ENCODE data around the gene B9D1. TPM values are rescaled to one million over a fixed set of nuclear protein-coding genes. Genes with fewer than 3 reads are reported as not detected.

Gene B9D1
- total RNA-seq, 1 experiment from 2014 or later, result 48.0 TPM

DNA sequence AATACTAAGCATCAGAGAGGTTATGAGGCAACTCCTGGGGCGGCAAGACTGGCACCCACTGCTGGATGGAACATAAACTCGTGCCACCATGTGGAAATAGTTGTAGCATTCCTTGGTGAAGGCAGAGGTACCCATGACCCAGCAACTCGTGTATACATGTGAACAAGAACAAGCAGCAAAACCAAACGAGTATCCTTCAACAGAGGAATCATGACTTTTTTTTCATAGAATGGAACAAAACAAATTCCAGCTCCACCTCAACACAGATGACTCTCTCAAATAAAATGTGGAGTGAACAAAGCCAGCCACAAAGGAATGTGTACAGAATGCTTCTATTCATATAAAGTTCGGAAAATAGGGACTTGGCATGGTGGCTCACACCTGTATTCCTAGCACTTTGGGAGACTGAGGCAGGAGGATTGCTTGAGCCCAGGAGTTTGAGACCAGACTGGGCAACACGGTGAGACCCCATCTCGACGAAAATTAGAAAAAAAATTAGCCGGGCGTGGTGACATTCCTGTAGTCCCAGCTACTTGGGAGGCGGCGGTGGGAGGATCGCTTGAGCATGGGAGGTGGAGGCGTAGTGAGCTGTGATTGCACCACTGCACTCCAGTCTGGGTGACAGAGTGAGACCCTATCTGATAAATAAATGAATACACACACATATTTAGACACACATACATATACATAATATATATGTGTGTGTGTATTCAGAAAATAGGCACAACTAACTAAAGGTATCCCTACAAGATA lies 35.3 kb downstream of the B9D1 start:
- no peaks in the 10 kb centered on the region for H3K79me2 ChIP-seq (ENCODE audit: low read length)
- peak overlapping the region; percentile 12 for H3K4me2 ChIP-seq (ENCODE audit: low read length)
- 0 out of 2 replicates have a peak, but pooled peaks cover 9% of the 10 kb centered on the region for H3K9me3 ChIP-seq (ENCODE audit: low read length)
- ATAC-seq, result peak; percentile 84
- no peaks in the 10 kb centered on the region for H3K27me3 ChIP-seq (ENCODE audit: low read length)
- H2AFZ ChIP-seq (ENCODE audit: low read length), result no peak overlapping the region
- POLR2A ChIA-PET (ENCODE audit: unreplicated experiment), result no interaction called here
- no peaks in the 10 kb centered on the region for H3F3A ChIP-seq (ENCODE audit: low read length, unreplicated experiment)
- peaks cover 20% of the 10 kb centered on the region for H3K4me1 ChIP-seq (ENCODE audit: insufficient read depth, low read length)
- CTCF ChIA-PET, result interaction anchor here (0.7 kb wide), 1 partner anchor 27 kb away, joined by 6 read pairs; no protein-coding TSS in a partner anchor
- no peaks in the 10 kb centered on the region for H4K20me1 ChIP-seq (ENCODE audit: low read length)
- TF ChIP-seq EZH2phosphoT487 (IDR thresholded peaks at IDR 0.05; ENCODE audit: borderline replicate concordance, low read length) (no peak), EZH2 (IDR thresholded peaks at IDR 0.05; ENCODE audit: low read length, unreplicated experiment) (no peak)
- TF ChIP-seq, protein P1, sequence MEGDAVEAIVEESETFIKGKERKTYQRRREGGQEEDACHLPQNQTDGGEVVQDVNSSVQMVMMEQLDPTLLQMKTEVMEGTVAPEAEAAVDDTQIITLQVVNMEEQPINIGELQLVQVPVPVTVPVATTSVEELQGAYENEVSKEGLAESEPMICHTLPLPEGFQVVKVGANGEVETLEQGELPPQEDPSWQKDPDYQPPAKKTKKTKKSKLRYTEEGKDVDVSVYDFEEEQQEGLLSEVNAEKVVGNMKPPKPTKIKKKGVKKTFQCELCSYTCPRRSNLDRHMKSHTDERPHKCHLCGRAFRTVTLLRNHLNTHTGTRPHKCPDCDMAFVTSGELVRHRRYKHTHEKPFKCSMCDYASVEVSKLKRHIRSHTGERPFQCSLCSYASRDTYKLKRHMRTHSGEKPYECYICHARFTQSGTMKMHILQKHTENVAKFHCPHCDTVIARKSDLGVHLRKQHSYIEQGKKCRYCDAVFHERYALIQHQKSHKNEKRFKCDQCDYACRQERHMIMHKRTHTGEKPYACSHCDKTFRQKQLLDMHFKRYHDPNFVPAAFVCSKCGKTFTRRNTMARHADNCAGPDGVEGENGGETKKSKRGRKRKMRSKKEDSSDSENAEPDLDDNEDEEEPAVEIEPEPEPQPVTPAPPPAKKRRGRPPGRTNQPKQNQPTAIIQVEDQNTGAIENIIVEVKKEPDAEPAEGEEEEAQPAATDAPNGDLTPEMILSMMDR (conservative IDR thresholded peaks at IDR 0.05; ENCODE audit: low read depth, low read length), result no peak; the same call in 1 of the 2 replicates
- H3K9me2 ChIP-seq (replicated peaks; ENCODE audit: low read length), result no peaks in the 10 kb centered on the region
- intact Hi-C loops (cut with micrococcal nuclease), result no loop called here
- H3K36me3 ChIP-seq (ENCODE audit: low read depth, low read length), result peaks cover 16% of the 10 kb centered on the region
- peak; percentile 87 for DNase-seq
- H3K4me3 ChIP-seq (ENCODE audit: low read length), result no peak overlapping the region
- H3K27ac ChIP-seq (ENCODE audit: low read length), result peak overlapping the region; percentile 27
- no peak overlapping the region for H3K9ac ChIP-seq (ENCODE audit: low read length)
- no TSS peak for BruUV-seq (replicated peaks)

DNA sequence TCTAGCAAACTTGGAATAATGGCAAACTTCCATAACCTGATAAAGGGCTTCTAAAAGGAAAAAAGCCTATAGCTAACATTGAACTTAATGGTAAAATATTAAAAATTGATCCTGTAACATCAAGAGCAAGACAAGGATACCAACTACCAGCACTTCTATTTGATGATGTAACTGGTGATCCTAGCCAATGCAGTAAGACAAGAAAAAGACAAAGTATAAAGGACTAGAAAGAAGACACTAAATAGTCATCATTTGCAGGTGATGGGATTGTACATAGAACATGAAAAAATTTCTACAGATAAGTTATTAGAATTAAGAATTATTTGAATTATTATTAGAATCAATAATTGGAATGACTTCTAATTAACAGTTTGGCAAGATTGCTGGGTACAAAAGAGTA lies 37.0 kb downstream of the B9D1 start:
- H3K9me3 ChIP-seq (ENCODE audit: low read length), result 0 out of 2 replicates have a peak, but pooled peaks cover 9% of the 10 kb centered on the region
- no TSS peak for BruUV-seq (replicated peaks)
- no peak overlapping the region for H3K4me3 ChIP-seq (ENCODE audit: low read length)
- DNase-seq, result no peak
- CTCF ChIA-PET, result no interaction called here
- H3K27ac ChIP-seq (ENCODE audit: low read length), result no peak overlapping the region
- no peaks in the 10 kb centered on the region for H4K20me1 ChIP-seq (ENCODE audit: low read length)
- peaks cover 23% of the 10 kb centered on the region for H3K36me3 ChIP-seq (ENCODE audit: low read depth, low read length)
- H3K9me2 ChIP-seq (replicated peaks; ENCODE audit: low read length), result no peaks in the 10 kb centered on the region
- POLR2A ChIA-PET (ENCODE audit: unreplicated experiment), result no interaction called here
- intact Hi-C loops (cut with micrococcal nuclease), result no loop called here
- no peak for ATAC-seq
- no peaks in the 10 kb centered on the region for H3K79me2 ChIP-seq (ENCODE audit: low read length)
- no peak overlapping the region for H3K4me2 ChIP-seq (ENCODE audit: low read length)
- TF ChIP-seq EZH2phosphoT487 (IDR thresholded peaks at IDR 0.05; ENCODE audit: borderline replicate concordance, low read length) (no peak), EZH2 (IDR thresholded peaks at IDR 0.05; ENCODE audit: low read length, unreplicated experiment) (no peak)
- TF ChIP-seq, protein P1 (conservative IDR thresholded peaks at IDR 0.05; ENCODE audit: low read depth, low read length), result no peak
- H3K27me3 ChIP-seq (ENCODE audit: low read length), result no peaks in the 10 kb centered on the region
- no peak overlapping the region for H3K9ac ChIP-seq (ENCODE audit: low read length)
- H2AFZ ChIP-seq (ENCODE audit: low read length), result no peak overlapping the region
- H3F3A ChIP-seq (ENCODE audit: low read length, unreplicated experiment), result no peaks in the 10 kb centered on the region
- H3K4me1 ChIP-seq (ENCODE audit: insufficient read depth, low read length), result peaks cover 20% of the 10 kb centered on the region

- Histone ChIP-seq H3F3A (ENCODE audit: low read length, unreplicated experiment) (no peaks in the 10 kb centered on the region), H3K4me3 (ENCODE audit: low read length) (no peak overlapping the region), H3K79me2 (ENCODE audit: low read length) (no peaks in the 10 kb centered on the region), H3K9me3 (ENCODE audit: low read length) (0 out of 2 replicates have a peak, but pooled peaks cover 9% of the 10 kb centered on the region), H3K9ac (ENCODE audit: low read length) (no peak overlapping the region), H3K27me3 (ENCODE audit: low read length) (no peaks in the 10 kb centered on the region), H3K9me2 (replicated peaks; ENCODE audit: low read length) (no peaks in the 10 kb centered on the region), H3K4me2 (ENCODE audit: low read length) (no peak overlapping the region), H3K36me3 (ENCODE audit: low read depth, low read length) (peaks cover 25% of the 10 kb centered on the region), H3K4me1 (ENCODE audit: insufficient read depth, low read length) (peaks cover 20% of the 10 kb centered on the region), H2AFZ (ENCODE audit: low read length) (no peak overlapping the region), H3K27ac (ENCODE audit: low read length) (no peak overlapping the region), H4K20me1 (ENCODE audit: low read length) (no peaks in the 10 kb centered on the region)
- TF ChIP-seq EZH2 (IDR thresholded peaks at IDR 0.05; ENCODE audit: low read length, unreplicated experiment), result no peak
- BruUV-seq (replicated peaks), result no TSS peak
- ChIA-PET CTCF (no interaction called here), POLR2A (ENCODE audit: unreplicated experiment) (interaction anchor here (1.1 kb wide), 1 partner anchor 40 kb away, joined by 5 read pairs; no protein-coding TSS in a partner anchor)
- intact Hi-C loops (cut with micrococcal nuclease), result no loop called here
- ATAC-seq (no peak), DNase-seq (no peak)
Observed at GRCh38 chr17:19322861-19323260, 39.7 kb downstream of the B9D1 start.

Data from PC-3 (cell line).